Fibroblast of lung (primary cell): ENCODE results near the gene TIMELESS.

Experiments
- EZH2 ChIP-seq: IDR thresholded peaks from 2 replicates; pipeline ENCODE4 v1.5.1; 2012; ENCODE audit warnings: low read length, control low read depth, mild to moderate bottlenecking; ENCODE audit errors: missing control alignments
- TF ChIP-seq, protein P1 (sequence below), 2 donors: IDR thresholded peaks in 1 of 2; conservative IDR thresholded peaks in 1 of 2; 1 replicate in 1 of 2; 2 replicates in 1 of 2; pipeline ENCODE4 v1.5.1; 2011 to 2012; ENCODE audit warnings: low read length in 2 of 2, control low read depth in 1 of 2, inconsistent platforms in 1 of 2, low read depth in 1 of 2, mild to moderate bottlenecking in 1 of 2

DNA sequence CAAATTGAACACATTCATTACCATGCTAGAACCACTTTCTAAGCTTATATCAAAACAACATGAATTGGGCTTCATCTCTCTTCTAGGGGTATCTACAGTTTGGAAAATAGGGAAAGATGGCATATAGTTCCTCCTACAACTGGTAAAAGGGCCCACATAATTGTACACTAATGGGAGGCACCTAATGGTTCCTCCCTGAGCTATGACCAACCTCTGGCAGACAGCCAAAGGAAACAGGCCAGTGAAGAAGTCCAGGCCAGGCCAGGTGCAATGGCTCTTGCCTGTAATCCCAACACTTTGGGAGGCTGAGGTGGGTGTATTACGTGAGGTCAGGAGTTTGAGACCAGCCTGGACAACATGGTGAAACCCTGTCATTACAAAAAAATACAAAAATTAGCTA, 63.4 kb downstream of the TIMELESS start:
- TF ChIP-seq, protein P1, sequence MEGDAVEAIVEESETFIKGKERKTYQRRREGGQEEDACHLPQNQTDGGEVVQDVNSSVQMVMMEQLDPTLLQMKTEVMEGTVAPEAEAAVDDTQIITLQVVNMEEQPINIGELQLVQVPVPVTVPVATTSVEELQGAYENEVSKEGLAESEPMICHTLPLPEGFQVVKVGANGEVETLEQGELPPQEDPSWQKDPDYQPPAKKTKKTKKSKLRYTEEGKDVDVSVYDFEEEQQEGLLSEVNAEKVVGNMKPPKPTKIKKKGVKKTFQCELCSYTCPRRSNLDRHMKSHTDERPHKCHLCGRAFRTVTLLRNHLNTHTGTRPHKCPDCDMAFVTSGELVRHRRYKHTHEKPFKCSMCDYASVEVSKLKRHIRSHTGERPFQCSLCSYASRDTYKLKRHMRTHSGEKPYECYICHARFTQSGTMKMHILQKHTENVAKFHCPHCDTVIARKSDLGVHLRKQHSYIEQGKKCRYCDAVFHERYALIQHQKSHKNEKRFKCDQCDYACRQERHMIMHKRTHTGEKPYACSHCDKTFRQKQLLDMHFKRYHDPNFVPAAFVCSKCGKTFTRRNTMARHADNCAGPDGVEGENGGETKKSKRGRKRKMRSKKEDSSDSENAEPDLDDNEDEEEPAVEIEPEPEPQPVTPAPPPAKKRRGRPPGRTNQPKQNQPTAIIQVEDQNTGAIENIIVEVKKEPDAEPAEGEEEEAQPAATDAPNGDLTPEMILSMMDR (conservative IDR thresholded peaks at IDR 0.05 in 1 of 2, IDR thresholded peaks at IDR 0.05 in 1 of 2; ENCODE audit: low read depth in 1 of 2, low read length in 2 of 2) = no peak
- TF ChIP-seq EZH2 = no peak
